MM.1S (cell line): ENCODE measurements around the gene HCN4.

ENCODE experiments used
- CTCF ChIP-seq: fragments of 300-600 bp; sonication (generic); IDR thresholded peaks from 2 replicates; pipeline ENCODE4 v1.5.1; 2016; ENCODE audit warnings: antibody characterized with exemption, low read length, mixed read lengths
- EZH2 ChIP-seq: fragments of 300-600 bp; sonication (generic); optimal IDR thresholded peaks from 2 replicates; pipeline ENCODE3; 2017; ENCODE audit warnings: low read depth, mild to moderate bottlenecking, antibody characterized with exemption, low read length, mixed read lengths

- TF ChIP-seq CTCF: no peak
- no peak for TF ChIP-seq EZH2
Observed at GRCh38 chr15:73329501-73330200, 39.1 kb downstream of the HCN4 start.
